GM18505 (cell line): Measurements from ENCODE around the gene TSC22D2.
"Not testable (repeated sequence)": the region's sequence is repeated elsewhere in the genome, so short reads cannot be mapped to it uniquely, and the experiment has no call there.

Experiments used
- ATAC-seq: cut with Tn5 transposase; IDR thresholded peaks from one replicate; pipeline ENCODE4 v1.9.1; 2021; ENCODE audit not compliant: unreplicated experiment
- POLR2A ChIP-seq: IDR thresholded peaks from 4 replicates; pipeline ENCODE4 v1.6.1; 2011; ENCODE audit warnings: borderline replicate concordance; ENCODE audit not compliant: insufficient read depth, insufficient read length; ENCODE audit errors: extremely low read depth

The TSC22D2 gene

DNA sequence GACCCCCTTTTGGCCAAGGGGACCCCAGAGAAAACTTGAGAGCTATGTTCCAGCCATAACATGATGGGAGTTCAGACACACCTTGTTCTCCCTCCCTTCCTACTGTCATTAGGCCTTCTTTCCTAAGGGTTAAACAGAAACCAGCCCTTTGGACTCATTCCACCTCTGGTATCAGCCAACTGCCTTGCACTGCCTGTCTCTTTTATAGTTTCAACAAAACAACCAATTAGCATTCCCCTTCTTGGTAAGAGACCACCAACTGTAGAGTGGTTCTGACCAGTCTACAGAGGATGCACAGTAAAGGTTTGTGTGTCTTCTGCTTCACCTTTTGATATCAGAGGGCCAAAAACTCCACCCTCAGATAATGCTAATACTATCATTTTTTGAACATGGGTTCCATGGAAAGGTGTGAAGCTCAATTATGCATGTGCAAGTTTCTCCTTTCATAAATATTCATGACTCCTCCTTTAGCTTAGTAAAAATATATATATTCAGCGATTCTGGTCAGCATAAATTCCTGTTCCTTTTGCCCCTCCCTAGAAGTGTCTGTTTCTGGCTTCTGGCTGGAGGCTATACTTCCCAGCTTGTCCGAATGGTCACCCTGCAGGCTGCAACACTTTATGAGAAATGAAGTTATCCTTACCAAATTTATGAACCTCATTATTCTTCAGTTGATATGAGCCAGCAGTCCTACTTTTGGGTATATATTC lies 82.3 kb downstream of the TSC22D2 start:
- TF ChIP-seq POLR2A = no peak
- ATAC-seq = no peak

DNA sequence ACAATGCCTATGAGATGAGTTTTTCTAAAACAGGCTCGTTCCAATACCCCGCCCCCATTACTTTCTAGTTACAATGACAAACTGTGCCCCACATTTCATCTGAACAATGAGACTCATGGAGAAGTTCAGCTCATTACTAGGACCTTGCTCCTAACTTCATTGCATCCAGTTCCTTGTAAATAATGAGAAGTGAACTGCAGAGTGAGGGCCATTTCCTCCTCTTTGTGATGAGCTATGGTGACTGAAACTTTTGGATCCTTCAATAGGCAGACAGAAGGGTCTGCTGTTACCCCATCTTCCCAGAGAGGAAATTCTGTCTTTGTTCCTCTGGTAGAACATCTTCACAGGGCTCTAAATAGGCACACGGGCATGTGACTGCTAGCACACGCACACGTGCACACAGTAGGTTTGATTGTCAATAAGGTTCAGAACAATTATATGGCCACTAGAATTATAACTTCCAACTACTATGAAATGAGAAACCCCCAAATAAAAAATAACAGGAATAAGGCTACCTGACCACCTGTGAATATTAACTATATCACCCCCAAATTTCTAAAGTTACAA lies 86.4 kb downstream of the TSC22D2 start:
- no peak for TF ChIP-seq POLR2A
- no peak for ATAC-seq

DNA sequence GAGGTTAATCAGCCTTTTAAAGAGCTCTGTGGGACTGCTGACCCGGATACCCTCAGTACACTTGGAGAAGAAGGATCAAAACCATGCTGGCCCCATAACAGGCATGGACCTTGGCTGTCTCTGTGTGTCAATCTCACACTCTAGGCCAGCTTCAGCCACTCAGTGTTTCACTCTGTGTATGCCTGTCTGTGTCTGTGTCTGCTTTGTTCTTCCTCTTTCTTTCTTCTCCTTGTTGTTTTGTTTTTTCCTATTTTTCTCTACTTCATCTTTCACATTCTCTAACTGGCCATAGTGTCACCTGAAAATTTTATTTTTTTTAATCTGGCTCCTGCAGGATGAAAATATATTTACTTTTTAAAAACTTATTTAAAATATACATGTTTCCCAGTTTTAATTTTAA lies 87.1 kb downstream of the TSC22D2 start:
- no peak for ATAC-seq
- no peak for TF ChIP-seq POLR2A

GRCh38 chr3:150495563-150496168 lies 87.6 kb downstream of the TSC22D2 start:
- TF ChIP-seq POLR2A = no peak

DNA sequence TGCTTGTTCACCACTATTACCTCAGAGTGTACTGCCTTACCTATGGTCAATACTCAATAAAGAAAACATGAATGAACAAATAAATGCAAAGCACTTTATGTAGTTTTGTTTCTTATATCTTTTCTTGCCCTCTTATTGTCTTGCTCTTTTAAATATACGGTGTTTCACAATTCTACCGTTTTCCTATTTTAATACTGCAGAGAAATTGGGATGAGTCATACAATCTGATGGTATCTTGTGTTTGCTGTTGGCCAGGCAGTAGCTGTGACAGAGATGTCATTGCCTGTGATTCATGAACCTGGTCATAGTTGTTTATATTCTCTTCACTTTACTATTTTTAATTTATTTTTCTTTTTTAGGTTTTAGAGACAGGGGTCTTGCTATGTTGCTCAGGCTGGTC lies 89.9 kb downstream of the TSC22D2 start:
- no peak for TF ChIP-seq POLR2A
- no peak for ATAC-seq

More at GRCh38 chr3:150495563-150496168, 87.6 kb downstream of the TSC22D2 start:
- no peak for ATAC-seq

- ATAC-seq = not testable (repeated sequence)
Measured at GRCh38 chr3:150500960-150501359, 92.9 kb downstream of the TSC22D2 start.

DNA sequence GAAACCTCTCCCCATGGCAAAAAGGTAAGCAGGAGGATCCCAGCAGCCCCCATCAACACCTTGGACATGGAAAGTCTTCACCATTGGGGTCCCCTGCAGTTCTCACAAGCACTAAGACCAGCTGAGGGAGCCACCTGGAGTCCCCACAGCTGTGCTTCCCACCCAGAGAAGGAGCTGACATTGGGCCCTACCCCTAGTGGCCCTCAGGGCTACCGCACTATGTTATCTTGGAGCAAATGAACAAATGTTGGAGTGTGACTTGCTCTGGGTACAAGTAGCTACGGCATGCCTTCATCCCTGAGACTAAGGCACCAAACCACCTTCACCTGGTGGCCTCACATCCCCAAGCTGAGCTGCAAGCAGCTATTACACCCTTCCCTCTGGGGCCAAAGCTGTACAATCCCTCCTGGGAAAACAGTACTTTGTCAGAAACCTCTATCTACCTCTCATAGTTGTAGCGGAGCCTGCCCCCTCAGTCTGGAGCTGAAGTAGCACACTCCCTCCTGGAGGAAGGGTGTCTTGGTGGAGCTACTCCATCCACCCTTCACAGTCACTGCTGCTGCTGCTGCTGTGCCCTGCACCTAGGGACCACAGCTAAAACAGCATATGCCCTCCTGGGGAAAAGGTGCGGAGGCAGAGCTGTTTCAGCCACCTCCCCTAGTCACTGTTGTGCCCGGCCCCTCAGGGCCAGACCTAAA lies 95.5 kb downstream of the TSC22D2 start:
- no peak for ATAC-seq
- no peak for TF ChIP-seq POLR2A

DNA sequence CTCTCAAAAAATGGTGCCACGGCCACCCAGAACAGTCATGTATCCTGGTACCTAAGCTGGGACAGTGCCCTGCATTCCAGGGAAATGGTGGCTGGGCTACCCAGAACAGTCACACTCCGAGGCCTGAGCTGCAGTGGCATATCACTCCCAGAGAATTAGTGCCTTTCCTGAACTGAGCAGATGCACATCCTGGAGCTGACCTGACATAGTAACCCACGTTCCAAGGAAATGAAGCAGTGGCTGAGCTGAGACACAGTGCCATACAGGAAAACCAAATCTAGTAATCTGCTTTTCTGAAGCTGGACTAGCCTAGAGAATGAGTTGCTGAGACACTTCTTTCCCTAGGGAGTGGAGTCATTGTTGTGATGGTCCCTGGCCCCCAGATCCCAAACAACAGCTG lies 96.4 kb downstream of the TSC22D2 start:
- no peak for ATAC-seq
- TF ChIP-seq POLR2A = no peak

DNA sequence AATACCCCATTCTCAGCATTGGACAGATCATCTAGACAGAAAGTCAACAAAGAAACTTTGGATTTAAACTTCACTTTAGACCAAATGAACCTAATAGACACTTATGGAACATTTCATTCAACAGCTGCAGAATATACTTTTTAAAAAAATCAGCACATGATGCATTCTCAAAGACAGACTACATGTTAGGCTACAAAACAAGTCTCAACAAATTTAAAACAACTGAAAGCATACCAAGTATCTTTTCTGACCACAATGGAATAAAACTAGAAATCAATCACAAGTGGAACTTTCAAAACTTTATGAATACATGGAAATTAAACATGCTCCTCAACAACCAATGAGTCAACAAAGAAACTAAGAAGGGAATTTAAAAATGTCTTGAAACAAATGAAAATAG lies 100.3 kb downstream of the TSC22D2 start:
- ATAC-seq = no peak
- TF ChIP-seq POLR2A = no peak

GRCh38 chr3:150509780-150510179 lies 101.7 kb downstream of the TSC22D2 start:
- TF ChIP-seq POLR2A = no peak
- ATAC-seq = no peak

DNA sequence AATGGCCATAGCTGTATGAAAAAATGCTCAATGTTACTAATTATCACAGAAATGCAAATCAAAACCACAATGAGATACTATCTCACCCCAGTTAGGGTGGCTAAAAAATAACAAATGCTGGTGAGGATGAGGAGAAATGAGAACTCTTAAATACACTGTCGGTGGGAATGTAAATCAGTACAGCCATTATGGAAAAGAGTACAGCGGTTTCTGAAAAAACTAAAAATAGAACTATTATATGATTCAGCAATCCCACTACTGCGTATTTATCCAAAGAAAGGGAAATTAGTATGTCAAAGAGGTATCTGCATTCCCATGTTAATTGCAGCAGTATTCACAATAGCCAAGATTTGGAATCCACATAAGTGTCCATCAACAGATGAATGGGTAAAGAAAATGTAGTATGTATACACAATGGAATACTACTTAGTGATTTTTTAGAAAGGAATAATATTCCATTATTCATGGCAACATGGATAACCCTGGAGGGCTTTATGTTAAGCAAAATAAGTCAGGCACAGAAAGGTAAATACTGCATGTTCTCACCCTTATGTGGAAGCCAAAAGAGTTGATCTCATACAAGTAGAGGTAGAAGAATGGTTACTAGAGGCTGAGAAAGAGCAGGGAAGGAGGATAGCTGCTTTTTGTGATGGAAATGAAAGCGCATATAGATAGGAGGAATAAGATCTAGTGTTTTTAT lies 103.2 kb downstream of the TSC22D2 start:
- ATAC-seq = no peak
- TF ChIP-seq POLR2A = no peak

DNA sequence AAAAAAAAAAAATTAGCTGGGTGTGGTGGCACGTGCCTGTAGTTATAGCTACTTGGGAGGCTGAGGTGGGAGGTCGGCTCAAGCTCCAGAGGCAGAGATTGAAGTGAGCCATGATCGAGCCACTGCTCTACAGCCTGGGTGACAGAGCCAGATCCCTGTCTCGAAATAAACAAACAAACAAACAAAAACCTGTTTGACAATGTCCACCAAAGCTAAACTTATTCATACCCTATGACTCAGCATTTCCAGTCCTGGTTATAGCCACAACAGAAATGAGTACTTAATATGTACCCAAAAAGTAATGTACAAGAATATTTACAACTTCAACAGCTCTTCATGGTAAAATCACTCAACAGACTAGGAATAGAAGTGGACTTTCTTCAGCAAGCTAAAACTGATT lies 107.1 kb downstream of the TSC22D2 start:
- no peak for TF ChIP-seq POLR2A
- ATAC-seq = no peak
